HG03439 (cell line): ENCODE measurements around the gene DGKI.

Experiments used
- ATAC-seq: cut with Tn5 transposase; IDR thresholded peaks from one replicate; pipeline ENCODE4 v1.9.1; 2021; ENCODE audit warnings: mild to moderate bottlenecking, moderate library complexity; ENCODE audit not compliant: unreplicated experiment

The DGKI gene

DNA sequence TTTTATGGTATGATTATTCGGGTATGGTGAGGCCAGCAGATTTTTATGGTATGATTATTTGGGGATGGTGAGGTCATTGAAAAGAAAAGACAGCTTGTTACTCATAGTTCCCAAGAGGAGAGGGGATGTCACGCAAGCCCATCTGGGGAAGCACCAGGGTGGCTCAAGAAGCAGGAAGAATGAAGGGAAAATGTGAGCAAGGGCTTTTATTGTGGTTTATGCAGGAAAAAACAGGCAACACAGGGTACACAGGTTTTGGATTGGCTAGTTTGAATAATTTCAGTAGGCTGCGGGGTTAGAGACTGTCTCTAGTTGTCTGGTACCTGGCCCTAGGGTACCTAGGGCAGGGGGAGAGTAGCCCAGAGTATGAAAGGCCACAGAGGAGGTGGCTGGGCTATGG is 26.8 kb upstream of the DGKI start:
- no peak for ATAC-seq

DNA sequence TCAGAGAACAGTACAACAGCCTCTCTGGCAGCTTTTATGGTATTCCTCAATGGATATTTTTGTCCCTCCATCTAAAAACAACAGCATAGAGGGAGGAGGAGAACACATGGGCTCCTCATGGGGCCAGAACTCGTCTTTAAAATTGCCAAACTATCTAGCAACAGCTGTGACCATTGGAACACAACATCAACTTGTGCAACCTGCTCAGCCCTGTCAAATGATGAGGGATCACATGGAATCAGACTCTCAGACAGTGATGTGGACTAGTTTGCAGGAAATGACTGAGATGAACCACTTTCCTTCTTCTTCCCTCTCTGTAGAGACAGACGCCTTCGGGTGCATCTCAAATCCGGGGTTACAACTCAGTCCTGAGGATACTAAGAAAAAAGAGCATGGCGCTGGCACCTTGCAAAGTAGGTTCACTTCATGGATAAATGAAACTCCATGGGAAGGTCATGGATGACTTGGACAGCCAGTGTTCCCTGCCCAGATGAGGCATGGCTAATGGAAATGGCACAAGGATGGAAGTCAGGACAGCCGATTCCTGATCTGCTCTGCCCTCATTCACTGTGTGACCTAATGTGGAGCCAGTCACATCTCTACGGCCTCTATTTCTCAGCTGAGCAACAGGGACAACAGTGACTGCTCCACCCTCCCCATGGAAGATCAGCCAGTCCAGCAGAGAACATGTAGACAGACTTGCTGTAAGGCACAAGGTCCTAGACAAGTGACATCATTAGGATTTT is 24.6 kb upstream of the DGKI start:
- ATAC-seq: no peak

DNA sequence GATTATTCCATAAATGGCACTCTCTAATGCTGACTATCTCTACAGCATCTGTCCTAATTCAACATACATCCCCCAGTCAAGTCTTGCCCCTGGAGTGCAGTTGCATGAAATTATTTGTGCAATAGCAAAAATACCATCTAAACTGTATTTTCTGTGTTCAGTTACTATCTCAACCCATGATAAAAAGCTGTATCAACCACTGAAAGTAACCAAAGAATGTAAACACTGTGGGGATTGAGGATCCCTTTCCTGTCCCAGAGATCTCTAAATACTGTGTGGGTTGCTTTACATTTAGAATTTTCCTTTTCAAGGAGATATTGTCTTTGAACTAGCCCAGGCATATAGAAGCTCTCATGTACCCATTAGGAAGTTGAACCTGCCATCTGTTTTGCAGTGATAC is 23.9 kb upstream of the DGKI start:
- no peak for ATAC-seq

DNA sequence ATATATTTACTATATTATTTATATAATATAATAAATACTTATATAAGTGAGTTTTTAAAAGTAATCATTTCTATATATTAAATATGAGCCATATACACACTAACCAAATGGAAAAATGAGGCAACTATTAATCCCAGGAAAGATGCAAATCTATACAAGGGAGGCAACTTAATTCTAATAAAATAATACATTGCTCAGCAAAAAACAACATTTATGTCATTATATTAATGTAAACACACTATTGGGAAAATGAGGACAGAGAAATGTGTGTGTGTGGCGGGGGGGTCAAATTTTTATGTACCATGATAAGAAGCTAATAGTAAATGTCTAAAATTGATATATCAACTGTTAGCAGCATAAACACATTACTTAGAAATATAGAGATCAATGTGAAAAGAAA is 23.3 kb upstream of the DGKI start:
- no peak for ATAC-seq

DNA sequence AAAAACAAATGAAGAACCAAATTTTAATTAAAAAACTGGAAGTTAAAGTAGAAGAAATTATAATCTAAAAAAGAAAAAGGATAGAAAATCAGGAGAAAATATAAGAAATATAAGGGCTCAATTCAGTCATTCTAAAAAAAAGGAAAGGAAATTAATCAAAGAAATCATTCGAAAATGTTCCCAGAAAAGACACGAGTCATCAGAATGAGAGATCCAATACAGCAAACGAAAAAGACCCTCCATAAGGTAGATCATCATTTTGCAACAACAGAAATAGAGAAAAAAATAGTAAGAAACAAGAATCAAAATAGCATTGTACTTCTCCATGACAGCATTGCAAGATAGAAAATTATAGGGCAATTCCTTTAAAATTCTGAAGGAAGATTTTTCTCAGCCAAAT is 22.5 kb upstream of the DGKI start:
- no peak for ATAC-seq

DNA sequence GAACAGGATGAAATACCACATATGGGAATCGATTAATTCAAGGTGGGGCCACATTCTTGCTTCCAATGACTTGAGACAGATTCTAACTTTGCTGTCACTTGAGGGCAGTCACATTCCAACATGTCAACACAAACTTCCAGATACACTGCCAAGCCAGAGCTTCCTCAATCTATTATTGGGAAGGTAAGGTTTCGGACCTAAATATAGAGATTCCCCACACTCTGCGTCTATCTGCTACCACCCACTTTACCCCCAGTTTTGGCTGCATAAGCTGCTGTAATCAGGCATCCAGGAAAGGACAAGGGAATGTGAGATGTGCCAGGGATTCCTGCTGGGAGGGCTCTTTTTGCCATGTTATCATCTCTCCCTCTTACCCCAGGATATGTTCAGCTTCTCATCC is 20.5 kb upstream of the DGKI start:
- no peak for ATAC-seq

DNA sequence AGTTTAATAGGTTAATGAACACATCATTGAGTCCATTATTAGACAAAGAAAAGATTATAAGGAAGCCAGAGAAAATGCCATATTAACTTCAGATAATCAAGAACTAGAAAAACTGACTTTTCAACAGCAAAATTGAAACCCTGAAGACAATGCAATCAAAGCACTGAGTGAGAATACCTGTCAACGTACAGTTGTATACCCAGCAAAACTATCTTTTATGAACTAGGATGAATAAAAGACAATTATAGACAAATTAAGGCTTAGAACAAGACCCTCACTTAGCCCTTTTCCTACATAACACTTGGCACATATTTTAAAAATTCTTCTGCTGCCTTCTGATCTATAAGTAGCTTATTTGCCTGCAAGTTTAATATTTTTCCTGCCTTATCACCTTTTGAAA is 19.0 kb upstream of the DGKI start:
- no peak for ATAC-seq

DNA sequence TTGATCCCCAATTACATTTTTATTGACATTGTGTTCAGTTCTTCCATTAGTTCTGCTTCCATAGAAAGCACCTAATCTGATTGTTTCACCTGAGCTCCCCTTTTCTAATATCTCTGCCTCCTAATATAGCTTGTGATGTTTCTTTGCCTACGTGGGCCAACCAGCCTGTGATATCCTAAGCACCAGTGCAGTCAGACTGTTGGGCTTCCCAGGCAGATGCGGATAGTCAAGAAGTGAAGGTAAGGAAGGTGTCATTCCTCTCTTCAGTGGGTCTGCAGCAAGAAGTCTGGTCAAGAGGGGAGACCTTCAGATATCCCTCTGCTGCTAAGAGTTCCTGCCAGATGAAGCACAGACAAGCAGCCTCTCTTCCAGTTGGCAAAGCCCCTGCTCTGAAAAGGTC is 16.2 kb upstream of the DGKI start:
- ATAC-seq: no peak

DNA sequence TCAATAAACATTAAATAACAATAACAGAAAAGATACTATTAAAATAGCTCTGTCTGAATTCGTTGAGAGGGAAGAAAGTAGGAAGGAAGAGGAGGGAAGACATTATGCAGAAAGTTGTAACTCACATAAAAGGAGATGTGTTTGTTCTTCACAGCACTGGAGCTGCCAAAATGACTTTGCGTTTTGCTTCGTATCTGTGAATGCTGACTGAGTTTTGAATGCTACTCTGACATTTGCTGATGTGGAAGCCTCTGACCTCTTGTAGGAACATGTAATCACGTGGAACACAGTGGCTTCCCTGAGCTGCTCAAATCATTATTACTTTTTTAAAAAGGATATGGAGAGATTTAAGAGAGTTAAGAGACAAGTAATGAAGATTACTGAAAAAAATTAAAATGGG is 15.6 kb upstream of the DGKI start:
- no peak for ATAC-seq

DNA sequence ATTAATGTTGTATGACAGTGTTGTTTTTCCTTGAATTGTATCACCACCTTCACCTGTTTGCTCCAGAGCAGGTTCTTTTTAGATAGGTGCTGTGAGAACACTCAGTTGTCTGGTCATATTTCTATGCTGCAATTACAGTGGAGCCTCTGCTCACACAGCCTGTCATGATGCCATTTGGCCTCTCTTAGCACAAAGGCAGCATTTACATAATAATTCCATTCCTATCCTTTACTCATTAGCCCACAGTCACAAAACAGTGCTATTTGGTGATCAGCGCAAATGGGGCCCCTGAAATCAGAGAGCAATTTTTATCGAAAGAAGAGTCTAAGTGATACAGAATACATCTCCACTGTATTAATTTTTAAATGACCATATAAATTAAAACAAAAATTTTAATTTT is 13.8 kb upstream of the DGKI start:
- ATAC-seq: no peak

DNA sequence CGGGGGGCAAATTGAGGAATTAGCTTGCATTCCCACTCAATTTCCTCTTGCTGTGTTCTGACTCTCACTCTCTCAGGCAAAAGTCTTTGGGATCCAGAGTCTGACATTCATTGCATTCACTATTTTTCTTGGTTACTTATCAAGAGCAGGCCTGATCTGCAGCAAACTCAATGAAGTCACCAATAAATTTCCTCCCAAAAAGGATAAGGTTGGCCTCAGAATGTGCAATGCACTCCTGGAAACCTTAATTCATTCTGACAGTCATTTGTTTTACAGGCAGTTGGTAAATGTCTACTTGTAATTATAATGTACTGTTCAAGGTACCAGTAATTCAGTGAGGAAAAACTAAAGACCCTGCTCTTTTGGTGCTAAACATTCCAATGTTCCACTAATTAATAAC is 6.3 kb upstream of the DGKI start:
- ATAC-seq: no peak

DNA sequence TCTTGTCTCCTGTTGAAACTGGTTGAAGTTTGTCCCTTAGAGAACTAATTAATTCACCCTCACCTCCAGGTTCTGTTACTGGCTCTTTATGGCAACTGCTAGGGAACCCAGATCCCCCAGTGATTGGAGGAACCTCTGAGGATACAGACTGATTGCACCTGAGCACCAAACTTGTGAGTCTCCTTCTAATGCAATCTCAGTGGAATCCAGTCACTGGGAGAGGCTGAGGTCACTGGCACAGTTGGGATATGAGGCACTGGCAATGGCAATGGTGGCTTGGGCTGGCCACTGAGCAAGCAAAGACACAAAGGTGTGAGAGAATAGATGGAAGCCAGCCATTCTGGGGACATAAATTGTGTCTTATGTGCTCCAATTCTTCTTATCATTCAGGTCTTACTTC is 5.3 kb upstream of the DGKI start:
- ATAC-seq: no peak

DNA sequence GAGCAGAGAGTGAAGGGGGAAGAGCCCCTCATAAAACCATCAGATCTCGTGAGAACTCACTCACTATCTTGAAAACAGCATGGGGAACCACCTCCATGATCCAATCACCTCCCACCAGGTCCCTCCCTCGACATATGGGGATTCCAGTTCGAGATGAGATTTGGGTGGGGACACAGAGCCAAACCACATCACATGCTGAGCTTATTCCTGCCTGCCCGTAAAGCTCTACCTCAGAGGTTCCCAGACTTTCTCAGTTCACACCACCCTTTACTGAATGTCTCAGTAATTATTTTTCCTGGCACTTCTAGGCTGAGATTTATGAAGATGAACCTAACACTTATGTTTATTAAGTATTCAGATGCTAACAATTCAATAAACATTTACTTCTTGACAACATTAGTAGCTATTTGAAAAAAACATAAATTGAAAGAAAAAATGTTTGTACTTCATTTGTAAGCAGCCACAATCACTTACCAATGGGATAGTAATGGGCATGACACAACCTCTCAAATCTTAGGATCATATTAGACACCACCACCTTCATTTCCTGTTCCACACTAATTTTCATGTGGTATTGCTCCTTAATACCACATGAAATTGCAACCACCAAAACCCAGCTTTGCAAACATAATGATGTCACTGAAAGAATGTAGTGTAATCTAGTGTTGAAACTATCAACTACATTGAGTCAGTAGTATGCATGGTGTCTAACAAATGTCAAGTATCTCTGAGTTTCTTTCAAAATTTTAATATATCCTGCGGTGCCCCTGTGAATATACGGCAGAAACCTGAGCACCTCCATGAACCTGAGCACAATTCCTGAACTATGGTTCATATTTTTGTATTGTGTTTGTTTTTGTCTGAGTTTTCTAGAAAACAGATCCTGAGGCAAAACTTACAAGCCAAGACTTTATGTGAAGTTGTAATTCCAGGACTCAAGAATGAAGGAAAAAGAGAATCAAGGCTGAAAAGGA is 4.5 kb upstream of the DGKI start:
- no peak for ATAC-seq

DNA sequence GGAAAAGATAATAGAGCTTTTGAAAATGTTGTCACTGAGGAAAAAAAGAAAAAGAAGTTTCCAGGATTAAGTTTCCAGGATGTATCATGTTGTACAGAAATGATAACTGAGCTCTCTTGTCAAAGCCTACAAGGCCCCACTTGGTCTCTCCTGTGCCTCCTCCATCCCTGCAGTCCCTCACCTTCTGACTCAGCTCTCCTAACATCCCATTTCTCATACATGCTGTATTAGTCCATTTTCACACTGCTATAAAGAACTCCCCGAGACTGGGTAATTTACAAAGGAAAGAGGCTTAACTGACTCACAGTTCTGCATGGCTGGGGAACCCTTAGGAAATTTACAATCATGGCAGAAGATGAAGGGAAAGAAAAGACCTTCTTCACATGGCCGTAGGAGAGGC is 3.8 kb upstream of the DGKI start:
- no peak for ATAC-seq

DNA sequence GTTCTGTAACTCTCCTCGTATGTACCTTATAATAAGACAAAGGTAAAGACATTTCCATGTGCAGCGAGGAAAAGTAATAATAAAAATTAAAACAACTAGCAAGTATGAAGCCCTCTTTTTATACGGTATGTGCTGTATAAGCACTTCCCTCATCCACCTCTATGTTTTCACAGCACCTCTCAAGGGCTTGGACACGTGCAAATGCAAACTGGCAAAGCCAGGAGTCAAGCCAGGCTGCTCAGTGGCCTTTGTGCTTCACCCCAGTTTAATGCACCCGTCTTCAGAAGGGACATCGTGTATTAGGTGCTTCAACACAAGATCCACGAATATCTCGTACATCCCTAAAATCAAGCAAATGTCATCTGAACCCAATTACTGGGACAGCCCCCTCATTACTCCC is 1.3 kb upstream of the DGKI start:
- ATAC-seq: no peak

DNA sequence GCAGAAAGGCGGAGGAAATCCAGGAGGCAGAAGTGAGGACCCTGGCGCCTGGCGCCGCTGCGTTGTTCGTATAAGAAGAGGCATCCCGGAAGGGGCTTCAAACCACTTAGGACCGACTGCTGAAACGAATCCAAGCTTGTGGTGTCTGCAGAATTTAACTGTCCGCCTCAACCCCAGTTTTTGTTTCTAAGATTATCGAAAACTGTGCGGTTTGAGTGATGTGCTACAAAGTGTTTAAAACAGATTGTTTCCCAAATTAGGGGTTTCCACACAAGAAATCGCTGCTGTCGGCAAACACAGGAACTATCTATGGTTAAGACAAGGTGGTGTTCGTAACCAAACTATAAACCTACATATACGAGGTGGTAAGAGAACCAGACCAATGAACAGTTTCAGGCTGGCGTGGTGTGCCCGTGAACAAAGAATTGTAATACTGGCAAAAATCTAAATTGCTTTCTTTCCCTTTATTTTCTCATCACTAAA is 835 bp upstream of the DGKI start:
- no peak for ATAC-seq

DNA sequence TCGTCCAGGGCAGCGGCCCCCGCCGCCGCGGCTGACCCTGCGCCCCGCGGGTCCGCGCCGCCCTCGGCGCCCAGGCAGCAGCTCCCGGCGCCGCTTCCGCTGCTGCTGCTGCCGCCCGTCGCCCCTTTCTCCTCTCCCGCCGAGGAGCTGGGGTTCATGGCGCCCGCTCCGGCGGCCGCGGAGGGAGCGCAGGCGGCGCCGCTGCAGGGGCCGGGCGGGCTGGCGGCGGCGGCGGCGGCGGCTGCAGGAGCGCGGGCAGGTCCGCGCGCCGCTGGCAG is 286 bp downstream of the DGKI start:
- ATAC-seq: no peak

DNA sequence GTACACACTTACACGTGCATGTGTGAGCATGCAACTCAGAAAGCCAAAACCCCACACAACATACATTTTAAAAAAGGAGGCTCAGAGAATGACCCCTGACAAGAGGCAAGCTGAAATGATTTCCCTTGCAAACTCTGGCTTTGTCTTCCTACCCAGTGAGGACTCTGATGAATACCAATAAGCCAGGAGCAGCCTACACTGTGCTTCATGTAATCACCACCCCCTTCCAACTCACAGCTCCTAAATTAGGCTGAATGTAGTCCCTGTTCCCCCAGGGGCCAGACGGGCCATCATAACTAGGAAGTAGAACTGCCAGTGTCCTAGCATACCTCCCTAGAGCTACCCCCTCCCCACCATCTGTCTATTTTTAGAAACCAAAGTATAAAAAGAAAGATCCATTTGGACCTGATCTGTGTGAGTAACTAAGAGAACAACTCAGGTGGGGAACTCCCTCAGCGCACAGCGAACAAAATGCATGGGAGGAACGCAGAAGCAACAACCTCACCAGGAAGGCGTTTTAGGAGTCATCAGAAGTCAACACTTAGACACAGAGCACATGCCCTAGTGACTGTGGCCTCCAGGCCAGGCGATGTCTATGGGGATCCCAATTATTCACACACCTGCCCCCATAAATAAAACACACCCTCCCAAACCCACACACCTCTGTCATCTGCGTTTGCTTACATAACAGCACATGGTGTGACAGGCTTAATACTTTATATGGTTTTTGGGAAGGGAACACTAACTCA is 1.9 kb downstream of the DGKI start:
- no peak for ATAC-seq

DNA sequence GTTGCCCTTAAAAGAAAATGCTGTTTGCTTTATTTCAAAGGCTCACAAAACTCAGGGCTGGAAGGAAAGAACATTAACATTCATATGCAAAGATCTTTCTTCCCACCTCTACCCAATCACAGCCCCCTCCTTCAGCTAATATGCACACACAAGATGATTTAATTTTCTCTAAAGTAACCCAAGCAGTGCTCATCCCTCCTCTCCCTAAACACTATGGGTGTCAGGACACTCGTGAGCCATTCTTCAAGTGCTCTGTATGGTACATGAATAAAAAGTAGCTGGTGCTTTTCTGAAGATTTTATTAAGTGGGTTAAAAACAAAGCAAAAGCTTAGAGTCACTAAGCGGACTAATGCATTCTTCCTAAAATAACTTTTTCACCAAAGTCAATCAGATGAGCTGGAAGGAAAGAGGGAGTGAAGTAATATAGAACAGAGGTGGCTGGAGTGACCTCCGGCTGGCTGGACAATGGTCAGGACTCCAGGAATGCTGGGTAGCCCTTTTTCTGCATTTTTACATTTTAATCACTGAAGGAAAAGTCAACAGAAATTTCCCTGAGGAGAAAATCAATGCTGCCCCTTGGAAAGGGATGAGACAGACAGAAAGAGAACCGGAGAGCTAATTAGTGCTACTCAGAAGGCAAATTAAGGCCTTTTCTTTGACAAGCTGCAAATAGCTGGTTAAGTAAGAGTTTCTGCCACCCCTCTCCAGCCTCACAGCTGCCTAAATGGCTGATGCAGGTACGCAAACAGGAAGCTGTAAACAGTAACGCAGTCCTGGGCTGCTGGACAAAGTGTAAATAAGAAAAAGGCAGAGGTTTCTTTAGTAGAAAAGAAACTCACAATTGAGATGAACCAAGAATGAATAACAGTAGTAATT is 6.6 kb downstream of the DGKI start:
- ATAC-seq: no peak

DNA sequence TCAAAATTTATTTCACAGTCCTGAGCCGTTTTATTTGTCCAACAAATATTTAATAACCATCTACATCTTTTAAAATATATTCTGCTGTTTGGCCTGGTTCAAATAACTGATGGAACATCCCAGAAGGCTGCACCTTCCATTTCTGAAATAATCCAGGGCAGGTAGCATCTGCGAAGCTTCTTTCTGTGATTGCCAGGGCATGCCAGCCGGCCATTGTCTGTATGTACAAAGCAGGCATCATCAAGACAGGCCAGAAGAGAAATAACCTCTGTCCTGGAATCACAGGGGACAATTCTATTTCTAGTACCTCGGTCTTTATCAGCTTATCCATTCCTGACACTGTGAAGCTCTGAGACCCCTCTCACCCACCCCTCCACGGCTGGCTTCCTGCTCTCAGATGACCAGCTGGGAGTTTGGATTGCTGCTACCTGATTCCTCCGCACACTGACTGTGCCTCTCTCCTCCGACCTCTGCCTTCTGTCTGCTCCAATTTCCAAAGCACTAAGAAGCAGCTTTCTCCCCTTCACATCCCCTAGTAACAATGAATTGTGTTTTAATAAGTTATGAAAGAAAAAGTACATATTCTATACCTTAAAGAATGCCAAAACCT is 8.0 kb downstream of the DGKI start:
- no peak for ATAC-seq
